ENCODE data around the gene CMTR1. TPM values are rescaled to one million over a fixed set of nuclear protein-coding genes. Genes with fewer than 3 reads are reported as not detected.

CMTR1 gene
- total RNA-seq = 10 to 100 TPM; 70.0 to 89.4 (median 71.8) TPM
- 10 to 100 TPM; 21.1 to 34.2 TPM for polyA plus RNA-seq
- total RNA-seq = 140 reads per million, percentile 89 among the genes with 10 or more reads in this experiment

- Histone ChIP-seq H3K27me3 (ENCODE audit: control insufficient read depth in 2 of 2, insufficient read depth in 2 of 2, low read length in 2 of 2) (no peaks in the 10 kb centered on the region), H3K4me1 (ENCODE audit: control insufficient read depth in 2 of 2, insufficient read depth in 2 of 2, low read length in 2 of 2) (peaks cover 12 to 25% of the 10 kb centered on the region in 2 donors), H3K36me3 (ENCODE audit: control insufficient read depth in 2 of 3, insufficient read depth in 3 of 3, low read length in 3 of 3) (peaks cover 7 to 30% (median 11%) of the 10 kb centered on the region in 3 experiments), H3K9me3 (ENCODE audit: control insufficient read depth in 2 of 3, low read length in 3 of 3) (no peaks in the 10 kb centered on the region), H3K4me3 (ENCODE audit: low read length) (peak within 1 kb of the TSS; percentile 64), H3K27ac (ENCODE audit: low read depth, low read length) (peak within 1 kb of the TSS; percentile 94)
- intact Hi-C loops (cut with micrococcal nuclease) = loop anchor here (1.0 to 10.0 kb wide), 13 partner anchors 9 to 558 kb away; partner anchors contain the start of genes MDGA1 (in 2 of the 2), ZFAND3 (in 2 of the 2), C6orf89 (in 1 of the 2) and PPIL1 (in 1 of the 2)
- peaks cover 2 to 9% (median 8%) of the 10 kb centered on the region in 5 donors for H3K27me3 Mint-ChIP-seq
- ChIA-PET POLR2A (interaction anchor here (0.6 to 2.8 kb wide), 9 partner anchors 10 to 385 kb away, joined by 3 to 21 read pairs (median 4); partner anchors contain the start of genes MDGA1 and RNF8), CTCF (interaction anchor here (0.6 to 0.7 kb wide), 2 partner anchors 20 to 209 kb away, joined by 3 read pairs; no protein-coding TSS in a partner anchor)
- H3K36me3 Mint-ChIP-seq = peaks cover 6 to 21% (median 14%) of the 10 kb centered on the region in 5 donors
- peak; percentile 94 to 99 (median 95) for DNase-seq
- H3K9me3 Mint-ChIP-seq = peaks cover 0 to 11% (median 2%) of the 10 kb centered on the region in 11 donors
- peak; percentile 96 for ATAC-seq
- peak within 1 kb of the TSS; percentile 83 to 96 (median 94) for H3K4me3 Mint-ChIP-seq
- H3K4me1 Mint-ChIP-seq = peaks cover 24 to 55% (median 47%) of the 10 kb centered on the region in 7 donors
- peak within 1 kb of the TSS; percentile 92 to 97 (median 96) for H3K27ac Mint-ChIP-seq
Observed at GRCh38 chr6:37432916-37433656, at the start of gene CMTR1. Gene CMTR1, plus strand, starts transcription at chr6:37433221. Its CDS starts 2,409 bp downstream, at chr6:37435630.

GRCh38 chr6:37388578-37388977 is 44.4 kb upstream of the CMTR1 start:
- Mint-ChIP-seq H3K27ac (no peak overlapping the region), H3K9me3 (no peaks in the 10 kb centered on the region), H3K4me3 (no peak overlapping the region), H3K4me1 (peaks cover 0 to 6% (median 0%) of the 10 kb centered on the region in 7 donors), H3K27me3 (no peaks in the 10 kb centered on the region), H3K36me3 (peaks cover 1 to 13% (median 6%) of the 10 kb centered on the region in 5 donors)
- Histone ChIP-seq H3K27me3 (ENCODE audit: control insufficient read depth in 2 of 2, insufficient read depth in 2 of 2, low read length in 2 of 2) (no peaks in the 10 kb centered on the region), H3K4me1 (ENCODE audit: control insufficient read depth in 2 of 2, insufficient read depth in 2 of 2, low read length in 2 of 2) (no peaks in the 10 kb centered on the region), H3K36me3 (ENCODE audit: control insufficient read depth in 2 of 3, insufficient read depth in 3 of 3, low read length in 3 of 3) (peaks cover 0 to 57% (median 19%) of the 10 kb centered on the region in 3 experiments), H3K27ac (ENCODE audit: low read depth, low read length) (no peak overlapping the region), H3K4me3 (ENCODE audit: low read length) (no peak overlapping the region), H3K9me3 (ENCODE audit: control insufficient read depth in 2 of 3, low read length in 3 of 3) (no peaks in the 10 kb centered on the region)
- ATAC-seq = no peak
- POLR2A ChIA-PET = no interaction called here
- CTCF ChIA-PET = interaction anchor here (0.6 kb wide), 1 partner anchor 409 kb away, joined by 4 read pairs; no protein-coding TSS in a partner anchor
- no peak for DNase-seq
- intact Hi-C loops (cut with micrococcal nuclease) = no loop called here

- Mint-ChIP-seq H3K4me1 (peaks cover 0 to 6% (median 0%) of the 10 kb centered on the region in 7 donors), H3K9me3 (no peaks in the 10 kb centered on the region), H3K27me3 (no peaks in the 10 kb centered on the region), H3K27ac (no peak overlapping the region), H3K4me3 (no peak overlapping the region), H3K36me3 (peaks cover 0 to 10% (median 6%) of the 10 kb centered on the region in 5 donors)
- Histone ChIP-seq H3K36me3 (ENCODE audit: control insufficient read depth in 2 of 3, insufficient read depth in 3 of 3, low read length in 3 of 3) (peaks cover 0 to 54% (median 19%) of the 10 kb centered on the region in 3 experiments), H3K27me3 (ENCODE audit: control insufficient read depth in 2 of 2, insufficient read depth in 2 of 2, low read length in 2 of 2) (no peaks in the 10 kb centered on the region), H3K4me1 (ENCODE audit: control insufficient read depth in 2 of 2, insufficient read depth in 2 of 2, low read length in 2 of 2) (no peaks in the 10 kb centered on the region), H3K9me3 (ENCODE audit: control insufficient read depth in 2 of 3, low read length in 3 of 3) (no peaks in the 10 kb centered on the region), H3K27ac (ENCODE audit: low read depth, low read length) (no peak overlapping the region), H3K4me3 (ENCODE audit: low read length) (no peak overlapping the region)
- CTCF ChIA-PET = no interaction called here
- intact Hi-C loops (cut with micrococcal nuclease) = no loop called here
- ATAC-seq (no peak), DNase-seq (no peak)
- POLR2A ChIA-PET = interaction anchor here (0.6 kb wide), 1 partner anchor 35 kb away, joined by 3 read pairs; no protein-coding TSS in a partner anchor
Observed at GRCh38 chr6:37389857-37390256, 43.2 kb upstream of the CMTR1 start.

GRCh38 chr6:37391120-37391519 is 41.9 kb upstream of the CMTR1 start:
- POLR2A ChIA-PET = no interaction called here
- CTCF ChIA-PET = no interaction called here

GRCh38 chr6:37392821-37393220 is 40.2 kb upstream of the CMTR1 start:
- CTCF ChIA-PET = interaction anchor here (0.6 kb wide), 1 partner anchor 12 kb away, joined by 3 read pairs; no protein-coding TSS in a partner anchor
- no peak overlapping the region for H3K4me3 Mint-ChIP-seq
- no peak for ATAC-seq

More at GRCh38 chr6:37391120-37391519, 41.9 kb upstream of the CMTR1 start:
- no peak for DNase-seq
- Histone ChIP-seq H3K9me3 (ENCODE audit: control insufficient read depth in 2 of 3, low read length in 3 of 3) (no peaks in the 10 kb centered on the region), H3K4me1 (ENCODE audit: control insufficient read depth in 2 of 2, insufficient read depth in 2 of 2, low read length in 2 of 2) (no peaks in the 10 kb centered on the region), H3K27me3 (ENCODE audit: control insufficient read depth in 2 of 2, insufficient read depth in 2 of 2, low read length in 2 of 2) (no peaks in the 10 kb centered on the region), H3K36me3 (ENCODE audit: control insufficient read depth in 2 of 3, insufficient read depth in 3 of 3, low read length in 3 of 3) (peaks cover 0 to 54% (median 19%) of the 10 kb centered on the region in 3 experiments), H3K4me3 (ENCODE audit: low read length) (no peak overlapping the region), H3K27ac (ENCODE audit: low read depth, low read length) (no peak overlapping the region)
- intact Hi-C loops (cut with micrococcal nuclease) = no loop called here
- Mint-ChIP-seq H3K36me3 (peaks cover 0 to 16% (median 6%) of the 10 kb centered on the region in 5 donors), H3K27ac (peak overlapping the region in 3 of 9 donors; percentile 34 to 78 (median 53)), H3K9me3 (no peaks in the 10 kb centered on the region), H3K4me1 (peaks cover 0 to 6% (median 0%) of the 10 kb centered on the region in 7 donors), H3K27me3 (no peaks in the 10 kb centered on the region), H3K4me3 (no peak overlapping the region)
- no peak for ATAC-seq

GRCh38 chr6:37393381-37393929 is 39.6 kb upstream of the CMTR1 start:
- H3K27ac ChIP-seq (ENCODE audit: low read depth, low read length) = no peak overlapping the region
- Mint-ChIP-seq H3K4me1 (peaks cover 0 to 6% (median 0%) of the 10 kb centered on the region in 7 donors), H3K36me3 (peaks cover 0 to 16% (median 6%) of the 10 kb centered on the region in 5 donors), H3K4me3 (no peak overlapping the region), H3K27ac (peak overlapping the region in 1 of 9 donors; percentile 14), H3K27me3 (peaks cover 0 to 3% (median 0%) of the 10 kb centered on the region in 5 donors), H3K9me3 (no peaks in the 10 kb centered on the region)
- peaks cover 0 to 36% (median 6%) of the 10 kb centered on the region in 3 experiments for H3K36me3 ChIP-seq (ENCODE audit: control insufficient read depth in 2 of 3, insufficient read depth in 3 of 3, low read length in 3 of 3)
- H3K4me1 ChIP-seq (ENCODE audit: control insufficient read depth in 2 of 2, insufficient read depth in 2 of 2, low read length in 2 of 2) = no peaks in the 10 kb centered on the region
- intact Hi-C loops (cut with micrococcal nuclease) = no loop called here
- DNase-seq (no peak), ATAC-seq (no peak)
- H3K27me3 ChIP-seq (ENCODE audit: control insufficient read depth in 2 of 2, insufficient read depth in 2 of 2, low read length in 2 of 2) = no peaks in the 10 kb centered on the region
- ChIA-PET CTCF (interaction anchor here (0.5 to 0.6 kb wide), 3 partner anchors 88 to 1877 kb away, joined by 3 to 6 read pairs (median 4); no protein-coding TSS in a partner anchor), POLR2A (no interaction called here)
- H3K4me3 ChIP-seq (ENCODE audit: low read length) = no peak overlapping the region
- H3K9me3 ChIP-seq (ENCODE audit: control insufficient read depth in 2 of 3, low read length in 3 of 3) = no peaks in the 10 kb centered on the region

More at GRCh38 chr6:37392821-37393220, 40.2 kb upstream of the CMTR1 start:
- Mint-ChIP-seq H3K27ac (peak overlapping the region in 2 of 9 donors; percentile 48 to 53), H3K27me3 (no peaks in the 10 kb centered on the region), H3K36me3 (peaks cover 0 to 16% (median 6%) of the 10 kb centered on the region in 5 donors), H3K9me3 (no peaks in the 10 kb centered on the region), H3K4me1 (peaks cover 0 to 6% (median 0%) of the 10 kb centered on the region in 7 donors)
- no peak overlapping the region for H3K4me3 ChIP-seq (ENCODE audit: low read length)
- no peak for DNase-seq
- H3K9me3 ChIP-seq (ENCODE audit: control insufficient read depth in 2 of 3, low read length in 3 of 3) = no peaks in the 10 kb centered on the region
- intact Hi-C loops (cut with micrococcal nuclease) = no loop called here
- peaks cover 0 to 42% (median 11%) of the 10 kb centered on the region in 3 experiments for H3K36me3 ChIP-seq (ENCODE audit: control insufficient read depth in 2 of 3, insufficient read depth in 3 of 3, low read length in 3 of 3)
- no peaks in the 10 kb centered on the region for H3K4me1 ChIP-seq (ENCODE audit: control insufficient read depth in 2 of 2, insufficient read depth in 2 of 2, low read length in 2 of 2)
- POLR2A ChIA-PET = no interaction called here
- H3K27ac ChIP-seq (ENCODE audit: low read depth, low read length) = no peak overlapping the region
- H3K27me3 ChIP-seq (ENCODE audit: control insufficient read depth in 2 of 2, insufficient read depth in 2 of 2, low read length in 2 of 2) = no peaks in the 10 kb centered on the region
